HCT116 (cell line): ENCODE measurements around the gene TSEN34. TPM values are rescaled to one million over a fixed set of nuclear protein-coding genes. Genes with fewer than 3 reads are reported as not detected.

Experiments used
- ATAC-seq: fragments of 200-7000 bp; cut with Tn5 transposase; 2 replicates; pipeline ENCODE4 v1.9.1; 2020; ENCODE audit warnings: mild to moderate bottlenecking, moderate library complexity
- BruUV-seq: library from RNA; stranded (reverse); fragments of 400-500 nt; replicated peaks from 2 replicates; lab custom pipeline; 2021; lab: Mats Ljungman, UMichigan
- CTCF ChIA-PET: fragments of 300-600 bp; sonication (Branson Sonifier 250); formaldehyde crosslinking; loops from one replicate; lab custom pipeline; 2021; ENCODE audit warnings: antibody characterized with exemption; lab: Charles Lee
- POLR2A ChIA-PET: fragments of 300-600, 350-600 bp; sonication (Branson Sonifier 250); formaldehyde crosslinking; loops from one replicate; lab custom pipeline; 2021; ENCODE audit warnings: antibody characterized with exemption; lab: Charles Lee
- RAD21 ChIA-PET, 2 experiments: fragments of 300-600 bp; sonication (Branson Sonifier 250); formaldehyde crosslinking; loops; one replicate each; lab custom pipeline; 2023; ENCODE audit warnings: low total read pairs in 2 of 2; ENCODE audit not compliant: uncharacterized antibody in 2 of 2, unreplicated experiment in 2 of 2, low non-redundant PET in 1 of 2; lab: Charles Lee
- DNase-seq: peaks from one replicate; pipeline ENCODE4 v3.0.0-alpha.2; 2010; ENCODE audit warnings: low read depth, low spot score
- H2AFZ ChIP-seq: fragments of 200-600 bp; shearing (Covaris generic), sonication (generic); 2 replicates; pipeline ENCODE4 v1.6.1; 2017; ENCODE audit warnings: low read depth, mixed run types, mixed read lengths, antibody characterized with exemption, low read length; ENCODE audit not compliant: poor library complexity, severe bottlenecking
- H3K27ac ChIP-seq: 2 replicates; pipeline ENCODE4 v1.5.1; 2012; ENCODE audit warnings: low read depth, low read length
- H3K27me3 ChIP-seq: fragments of 200-600 bp; sonication (generic); 2 replicates; pipeline ENCODE4 v1.6.1; 2016; ENCODE audit warnings: mixed run types, low read length, mixed read lengths; ENCODE audit not compliant: insufficient read depth
- H3K36me3 ChIP-seq, 2 experiments: fragments of 200-500 bp in 1 of 2; fragments of 200-600 bp in 1 of 2; sonication (Bioruptor generic) in 1 of 2; sonication (generic) in 1 of 2; 2 replicates each; pipeline versions ENCODE4 v1.5.1 to v1.6.1; 2014 to 2016; ENCODE audit warnings: low read length in 2 of 2, inconsistent platforms in 1 of 2, mixed read lengths in 1 of 2, mixed run types in 1 of 2; ENCODE audit not compliant: insufficient read depth in 2 of 2, control insufficient read depth in 1 of 2
- H3K4me1 ChIP-seq, 2 experiments: fragments of 200-600 bp in 1 of 2; sonication (generic) in 1 of 2; 2 replicates each; pipeline versions ENCODE4 v1.5.1 to v1.6.1; 2012 to 2017; ENCODE audit warnings: low read length in 2 of 2, inconsistent platforms in 1 of 2, mild to moderate bottlenecking in 1 of 2, mixed read lengths in 1 of 2, mixed run types in 1 of 2, moderate library complexity in 1 of 2; ENCODE audit not compliant: insufficient read depth in 2 of 2, control insufficient read depth in 1 of 2
- H3K4me2 ChIP-seq: fragments of 200-600 bp; sonication (generic); 2 replicates; pipeline ENCODE4 v1.6.1; 2017; ENCODE audit warnings: mixed run types, low read length, mixed read lengths
- H3K4me3 ChIP-seq, 2 experiments: fragments of 200-600 bp in 1 of 2; sonication (generic) in 1 of 2; replicated peaks in 1 of 2; 2 replicates each; pipeline ENCODE4 v1.5.1; 2011 to 2016; ENCODE audit warnings: low read length in 2 of 2, control low read depth in 1 of 2, low read depth in 1 of 2, mild to moderate bottlenecking in 1 of 2, mixed read lengths in 1 of 2, mixed run types in 1 of 2
- H3K79me2 ChIP-seq: fragments of 200-600 bp; sonication (generic); 2 replicates; pipeline ENCODE4 v1.6.1; 2017; ENCODE audit warnings: mild to moderate bottlenecking, mixed run types, low read length, moderate library complexity, mixed read lengths; ENCODE audit not compliant: insufficient read depth
- H3K9ac ChIP-seq: fragments of 200-600 bp; sonication (generic); 2 replicates; pipeline ENCODE4 v1.6.1; 2016; ENCODE audit warnings: low read length, mixed read lengths
- H3K9me2 ChIP-seq: fragments of 200-600 bp; sonication (generic), shearing (Covaris generic); 2 replicates; pipeline ENCODE4 v1.6.1; 2017; ENCODE audit warnings: mixed run types, mild to moderate bottlenecking, moderate library complexity; ENCODE audit not compliant: insufficient read depth
- H3K9me3 ChIP-seq, 2 experiments: fragments of 200-500 bp in 1 of 2; fragments of 200-600 bp in 1 of 2; sonication (Bioruptor generic) in 1 of 2; sonication (generic) in 1 of 2; 2 replicates each; pipeline ENCODE4 v1.6.1; 2014 to 2017; ENCODE audit warnings: low read length in 2 of 2, mixed read lengths in 2 of 2, inconsistent platforms in 1 of 2, low read depth in 1 of 2, mild to moderate bottlenecking in 1 of 2, mixed run types in 1 of 2, moderate library complexity in 1 of 2; ENCODE audit not compliant: control insufficient read depth in 1 of 2, insufficient read depth in 1 of 2
- H4K20me1 ChIP-seq: fragments of 200-600 bp; sonication (generic), shearing (Covaris generic); 2 replicates; pipeline ENCODE4 v1.6.1; 2017; ENCODE audit warnings: mixed run types, mild to moderate bottlenecking, moderate library complexity; ENCODE audit not compliant: insufficient read depth
- ATF3 ChIP-seq: IDR thresholded peaks from 2 replicates; pipeline ENCODE4 v1.6.1; 2012
- CBX3 ChIP-seq: IDR thresholded peaks from 2 replicates; pipeline ENCODE4 v1.6.1; 2012; ENCODE audit warnings: low read depth
- CEBPB ChIP-seq: IDR thresholded peaks from 2 replicates; pipeline ENCODE4 v1.6.1; 2012; ENCODE audit warnings: low read depth
- EGR1 ChIP-seq: IDR thresholded peaks from 2 replicates; pipeline ENCODE4 v1.6.1; 2012; ENCODE audit warnings: low read depth
- ELF1 ChIP-seq: IDR thresholded peaks from 2 replicates; pipeline ENCODE4 v1.6.1; 2012; ENCODE audit warnings: low read depth, borderline replicate concordance
- EZH2 ChIP-seq: fragments of 200-600 bp; sonication (generic); IDR thresholded peaks from 2 replicates; pipeline ENCODE4 v1.6.1; 2017; ENCODE audit warnings: antibody characterized with exemption, mixed run types
- EZH2phosphoT487 ChIP-seq: fragments of 200-600 bp; IDR thresholded peaks from 2 replicates; pipeline ENCODE4 v1.6.1; 2018; ENCODE audit warnings: antibody characterized with exemption, borderline replicate concordance
- FOSL1 ChIP-seq: IDR thresholded peaks from 2 replicates; pipeline ENCODE4 v1.6.1; 2012; ENCODE audit warnings: low read depth
- JUND ChIP-seq: IDR thresholded peaks from 2 replicates; pipeline ENCODE4 v1.6.1; 2012
- MAX ChIP-seq: IDR thresholded peaks from 2 replicates; pipeline ENCODE4 v1.6.1; 2012
- POLR2A ChIP-seq: IDR thresholded peaks from 2 replicates; pipeline ENCODE4 v1.7.0; 2011; ENCODE audit warnings: borderline replicate concordance; ENCODE audit not compliant: insufficient read depth, insufficient read length; ENCODE audit errors: extremely low read depth
- POLR2AphosphoS5 ChIP-seq: IDR thresholded peaks from 2 replicates; pipeline ENCODE4 v1.6.1; 2011; ENCODE audit warnings: mild to moderate bottlenecking, low read depth, low read length, moderate library complexity
- RAD21 ChIP-seq: IDR thresholded peaks from 2 replicates; pipeline ENCODE4 v1.6.1; 2012; ENCODE audit warnings: low read depth, mild to moderate bottlenecking
- REST ChIP-seq: IDR thresholded peaks from 2 replicates; pipeline ENCODE4 v1.6.1; 2012; ENCODE audit warnings: low read depth
- SIN3A ChIP-seq: IDR thresholded peaks from 2 replicates; pipeline ENCODE4 v1.6.1; 2012; ENCODE audit warnings: low read depth
- SP1 ChIP-seq: IDR thresholded peaks from 2 replicates; pipeline ENCODE4 v1.6.1; 2012; ENCODE audit warnings: low read depth
- SRF ChIP-seq: IDR thresholded peaks from 2 replicates; pipeline ENCODE4 v1.6.1; 2012; ENCODE audit warnings: low read depth
- TCF7L2 ChIP-seq: IDR thresholded peaks from 2 replicates; pipeline ENCODE4 v1.7.0; 2011; ENCODE audit warnings: borderline replicate concordance, inconsistent platforms; ENCODE audit not compliant: insufficient read depth, insufficient read length; ENCODE audit errors: extremely low read depth
- YY1 ChIP-seq: IDR thresholded peaks from 2 replicates; pipeline ENCODE4 v1.6.1; 2011; ENCODE audit warnings: low read length, low read depth, moderate library complexity, mild to moderate bottlenecking; ENCODE audit not compliant: insufficient replicate concordance; ENCODE audit errors: extremely low read depth
- ZBTB33 ChIP-seq: IDR thresholded peaks from 2 replicates; pipeline ENCODE4 v1.6.1; 2011; ENCODE audit warnings: mild to moderate bottlenecking, low read length, moderate library complexity; ENCODE audit not compliant: insufficient replicate concordance; ENCODE audit errors: extremely low read depth
- ZFX ChIP-seq: fragments of 450-650 bp; IDR thresholded peaks from 2 replicates; pipeline ENCODE4 v1.6.1; 2017
- ZNF274 ChIP-seq: fragments of 200-500 bp; sonication (Bioruptor generic); IDR thresholded peaks from 2 replicates; pipeline ENCODE4 v1.6.1; 2014; ENCODE audit warnings: mild to moderate bottlenecking, low read depth, low read length, inconsistent platforms
- intact Hi-C: fragments of 100-400 bp; cut with micrococcal nuclease; formaldehyde crosslinking; loops from 2 replicates; pipeline ENCODE4 v1.10.0; 2022
- total RNA-seq: library from RNA; stranded (reverse); gene quantifications from one replicate; pipeline ENCODE4 v1.2.1, GENCODE V29; 2021; ENCODE audit not compliant: unreplicated experiment

TSEN34 gene
- total RNA-seq, 1 experiment from 2014 or later = 99.9 TPM

GRCh38 chr19:54189735-54190502 is 1.2 kb upstream of the TSEN34 start:
- Histone ChIP-seq H3K27me3 (no peaks in the 10 kb centered on the region), H3K4me1 (peaks cover 13 to 21% of the 10 kb centered on the region in 2 experiments), H3K4me2 (peak overlapping the region; percentile 99), H3K4me3 (peak overlapping the region; percentile 87 to 91), H3K27ac (peak overlapping the region; percentile 100), H3K9ac (peak overlapping the region; percentile 92), H3K9me2 (no peaks in the 10 kb centered on the region), H3K9me3 (no peaks in the 10 kb centered on the region), H3K36me3 (peaks cover 10 to 23% of the 10 kb centered on the region in 2 experiments), H2AFZ (no peak overlapping the region), H4K20me1 (no peaks in the 10 kb centered on the region), H3K79me2 (peaks cover 44% of the 10 kb centered on the region)
- TF ChIP-seq CEBPB = no peak
- no peak for TF ChIP-seq ZNF274
- TF ChIP-seq EZH2 = no peak
- TF ChIP-seq ZFX = no peak
- no peak for TF ChIP-seq REST
- TF ChIP-seq ATF3 = no peak
- TF ChIP-seq JUND = no peak
- no peak for TF ChIP-seq SRF
- no peak for TF ChIP-seq ZBTB33
- TF ChIP-seq ELF1 = no peak
- TF ChIP-seq EGR1 = peak; percentile 75
- no peak for TF ChIP-seq RAD21
- TF ChIP-seq POLR2A = peak; percentile 37
- no peak for TF ChIP-seq TCF7L2
- TF ChIP-seq SIN3A = no peak
- TF ChIP-seq POLR2AphosphoS5 = peak; percentile 54
- TF ChIP-seq FOSL1 = no peak
- no peak for TF ChIP-seq EZH2phosphoT487
- TF ChIP-seq YY1 = no peak
- TF ChIP-seq CBX3 = no peak
- peak; percentile 72 for TF ChIP-seq SP1
- peak; percentile 93 for TF ChIP-seq MAX
- POLR2A ChIA-PET = interaction anchor here (0.6 to 7.0 kb wide), 15 partner anchors 11 to 330 kb away, joined by 3 to 126 read pairs (median 6); partner anchors contain the start of genes CNOT3, LENG1, MYADM and RPS9
- RAD21 ChIA-PET = no interaction called here
- CTCF ChIA-PET = interaction anchor here (0.7 to 2.1 kb wide), 14 partner anchors 10 to 397 kb away, joined by 3 to 22 read pairs (median 3); partner anchors contain the start of genes CNOT3, LENG1 and TMC4
- intact Hi-C loops = loop anchor here (1.0 kb wide), 1 partner anchor 10 kb away; the partner anchor contains the start of gene RPS9
- BruUV-seq = no TSS peak
- DNase-seq (peak; percentile 100), ATAC-seq (peak; percentile 69)
